Right atrium auricular region (tissue), 2 donors: ENCODE measurements around the gene ACHE. TPM values are rescaled to one million over a fixed set of nuclear protein-coding genes. Genes with fewer than 3 reads are reported as not detected.
"Not testable (repeated sequence)": the region's sequence is repeated elsewhere in the genome, so short reads cannot be mapped to it uniquely, and the experiment has no call there.

ENCODE experiments used
- DNase-seq: peaks from one replicate; pipeline ENCODE4 v3.0.0-alpha.2; 2019; ENCODE audit warnings: low spot score
- H3K27ac ChIP-seq, 2 donors: fragments of 200-600 bp; sonication (generic); 1 replicate in 1 of 2; 2 replicates in 1 of 2; pipeline ENCODE4 v1.5.1; 2016 to 2019
- H3K27me3 ChIP-seq, 2 donors: fragments of 200-600 bp; sonication (generic); one replicate each; pipeline versions ENCODE4 v1.5.1 to v1.6.0; 2017 to 2019
- H3K36me3 ChIP-seq: fragments of 200-600 bp; sonication (generic); one replicate; pipeline ENCODE4 v1.5.1; 2016
- H3K4me1 ChIP-seq, 2 donors: fragments of 200-600 bp; sonication (generic); one replicate each; pipeline versions ENCODE4 v1.5.1 to v1.6.0; 2017 to 2019
- H3K4me3 ChIP-seq, 2 donors: fragments of 200-600 bp; sonication (generic); 1 replicate in 1 of 2; 2 replicates in 1 of 2; pipeline ENCODE4 v1.5.1; 2017 to 2019; ENCODE audit warnings: mild to moderate bottlenecking in 1 of 2, moderate library complexity in 1 of 2
- H3K9me3 ChIP-seq, 2 donors: fragments of 200-600 bp; sonication (generic); one replicate each; pipeline ENCODE4 v1.5.1; 2019
- total RNA-seq, 2 donors: library from RNA; depleted of rRNA; stranded (reverse); fragments of >200 nt; gene quantifications; one replicate each; pipeline ENCODE4 v1.1.0, GENCODE V29; 2016
- TF ChIP-seq, protein P1 (sequence below), 2 donors: fragments of 200-600 bp; sonication (generic); IDR thresholded peaks; one replicate each; pipeline ENCODE4 v1.5.1; 2019; ENCODE audit warnings: antibody characterized with exemption in 2 of 2

ACHE gene
- total RNA-seq, result 10 to 100 TPM in 1 of 2 donors, 1 to 10 TPM in 1; 5.4 to 33.0 TPM

DNA sequence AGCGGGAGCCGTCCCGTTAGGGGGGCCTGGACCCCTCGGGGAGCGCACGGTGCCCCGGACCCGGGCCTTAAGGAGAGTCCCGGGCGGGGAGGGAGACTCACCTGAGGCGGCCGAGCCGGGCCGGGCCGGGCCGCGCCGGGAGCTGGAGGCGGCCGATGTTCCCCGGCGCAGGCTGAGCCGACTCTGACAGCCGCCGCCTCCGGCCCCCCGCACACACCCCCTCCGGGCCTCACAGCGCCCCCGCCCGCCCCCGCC is at the start of gene ACHE:
ACHE (minus strand) TSS at position 188 of the 255 bp plus-strand sequence. CDS start 1,656 bp downstream, outside the sequence.
- TF ChIP-seq, protein P1, sequence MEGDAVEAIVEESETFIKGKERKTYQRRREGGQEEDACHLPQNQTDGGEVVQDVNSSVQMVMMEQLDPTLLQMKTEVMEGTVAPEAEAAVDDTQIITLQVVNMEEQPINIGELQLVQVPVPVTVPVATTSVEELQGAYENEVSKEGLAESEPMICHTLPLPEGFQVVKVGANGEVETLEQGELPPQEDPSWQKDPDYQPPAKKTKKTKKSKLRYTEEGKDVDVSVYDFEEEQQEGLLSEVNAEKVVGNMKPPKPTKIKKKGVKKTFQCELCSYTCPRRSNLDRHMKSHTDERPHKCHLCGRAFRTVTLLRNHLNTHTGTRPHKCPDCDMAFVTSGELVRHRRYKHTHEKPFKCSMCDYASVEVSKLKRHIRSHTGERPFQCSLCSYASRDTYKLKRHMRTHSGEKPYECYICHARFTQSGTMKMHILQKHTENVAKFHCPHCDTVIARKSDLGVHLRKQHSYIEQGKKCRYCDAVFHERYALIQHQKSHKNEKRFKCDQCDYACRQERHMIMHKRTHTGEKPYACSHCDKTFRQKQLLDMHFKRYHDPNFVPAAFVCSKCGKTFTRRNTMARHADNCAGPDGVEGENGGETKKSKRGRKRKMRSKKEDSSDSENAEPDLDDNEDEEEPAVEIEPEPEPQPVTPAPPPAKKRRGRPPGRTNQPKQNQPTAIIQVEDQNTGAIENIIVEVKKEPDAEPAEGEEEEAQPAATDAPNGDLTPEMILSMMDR (IDR thresholded peaks at IDR 0.05), result no peak
- H3K36me3 ChIP-seq, result no peaks in the 10 kb centered on the region
- H3K4me1 ChIP-seq, result peaks cover 0 to 31% of the 10 kb centered on the region in 2 donors
- H3K9me3 ChIP-seq, result no peaks in the 10 kb centered on the region
- H3K27me3 ChIP-seq, result peaks cover 0 to 29% of the 10 kb centered on the region in 2 donors
- H3K4me3 ChIP-seq, result peak within 1 kb of the TSS; percentile 27 to 56
- no peak for DNase-seq
- H3K27ac ChIP-seq, result peak within 1 kb of the TSS; percentile 64 to 73

DNA sequence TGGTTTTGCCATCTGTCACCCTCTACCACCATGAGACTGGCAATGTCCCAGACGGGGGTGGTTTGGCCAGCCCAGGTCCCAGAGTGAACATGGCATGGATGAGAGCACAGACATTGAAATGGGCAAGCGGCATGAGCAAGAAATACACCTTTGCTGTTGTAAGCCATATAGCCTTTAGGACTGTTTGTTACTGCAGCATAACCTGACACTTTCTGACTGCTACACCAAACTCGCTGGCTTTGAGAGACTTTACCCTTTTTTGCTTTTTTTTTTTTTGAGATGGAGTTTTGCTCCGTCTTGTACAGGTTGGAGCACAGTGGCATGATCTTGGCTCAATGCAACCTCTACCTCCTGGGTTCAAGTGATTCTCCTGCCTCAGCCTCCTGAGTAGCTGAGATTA is 48.5 kb upstream of the ACHE start:
- H3K36me3 ChIP-seq, result no peaks in the 10 kb centered on the region
- DNase-seq, result no peak
- H3K27ac ChIP-seq, result no peak overlapping the region
- no peaks in the 10 kb centered on the region for H3K27me3 ChIP-seq
- H3K4me3 ChIP-seq, result no peak overlapping the region
- H3K9me3 ChIP-seq, result peaks cover 0 to 10% of the 10 kb centered on the region in 2 donors
- TF ChIP-seq, protein P1 (IDR thresholded peaks at IDR 0.05), result no peak
- no peaks in the 10 kb centered on the region for H3K4me1 ChIP-seq

DNA sequence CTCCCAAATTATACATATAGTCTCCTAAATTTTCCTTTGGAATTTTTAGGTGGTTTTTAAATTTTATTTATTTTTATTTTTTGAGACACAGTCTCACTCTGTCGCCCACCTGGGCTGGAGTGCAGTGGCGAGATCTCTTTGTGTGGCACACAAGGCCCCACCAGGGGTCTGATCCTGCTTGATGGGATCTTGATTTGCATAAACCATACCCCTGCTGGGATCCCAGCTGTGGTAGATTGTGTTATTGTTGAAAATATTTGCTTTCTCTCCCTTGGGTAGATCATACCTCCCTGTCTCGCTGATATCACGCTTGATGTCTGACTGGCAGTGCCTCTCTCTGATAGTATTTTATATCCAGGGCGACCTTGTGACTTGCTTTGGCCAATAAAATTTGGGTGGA is 48.0 kb upstream of the ACHE start:
- H3K36me3 ChIP-seq, result no peaks in the 10 kb centered on the region
- peaks cover 0 to 10% of the 10 kb centered on the region in 2 donors for H3K9me3 ChIP-seq
- no peaks in the 10 kb centered on the region for H3K4me1 ChIP-seq
- DNase-seq, result no peak
- TF ChIP-seq, protein P1 (IDR thresholded peaks at IDR 0.05), result no peak
- H3K27ac ChIP-seq, result no peak overlapping the region
- H3K27me3 ChIP-seq, result no peaks in the 10 kb centered on the region
- H3K4me3 ChIP-seq, result no peak overlapping the region

DNA sequence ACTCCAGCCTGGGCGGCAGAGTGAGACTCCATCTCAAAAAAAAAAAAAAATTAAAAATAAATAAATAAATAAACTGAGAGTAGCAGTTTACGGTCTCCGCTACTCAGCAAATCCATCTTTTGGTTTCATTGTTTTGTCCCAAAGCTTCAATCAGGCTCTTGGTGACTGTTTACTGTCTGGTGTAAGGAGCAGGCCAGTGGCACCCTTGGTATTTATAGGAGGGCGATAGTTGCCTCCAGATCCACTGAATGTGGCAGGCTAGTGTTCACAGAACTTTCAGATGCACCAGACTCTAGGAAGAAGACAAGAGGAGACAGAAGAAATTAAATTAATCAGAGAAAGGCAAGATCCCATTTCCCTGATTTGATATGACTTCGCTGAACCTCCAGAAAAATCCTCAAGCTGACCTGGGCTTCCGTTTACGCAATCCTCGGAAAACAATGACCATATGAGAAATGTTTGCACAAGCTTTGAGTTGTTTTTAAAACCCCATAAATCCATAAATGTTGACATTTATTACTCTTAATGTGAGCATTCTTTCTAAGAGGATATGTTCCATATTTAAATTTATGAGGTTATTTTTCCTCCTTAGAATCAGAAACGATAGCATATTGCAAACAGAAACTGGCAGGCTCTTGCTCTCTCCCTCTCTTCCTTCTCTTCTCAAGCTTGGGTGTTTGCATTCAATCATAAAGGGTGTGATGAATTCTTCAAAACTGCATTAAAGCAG is 46.5 kb upstream of the ACHE start:
- no peaks in the 10 kb centered on the region for H3K36me3 ChIP-seq
- no peaks in the 10 kb centered on the region for H3K27me3 ChIP-seq

DNA sequence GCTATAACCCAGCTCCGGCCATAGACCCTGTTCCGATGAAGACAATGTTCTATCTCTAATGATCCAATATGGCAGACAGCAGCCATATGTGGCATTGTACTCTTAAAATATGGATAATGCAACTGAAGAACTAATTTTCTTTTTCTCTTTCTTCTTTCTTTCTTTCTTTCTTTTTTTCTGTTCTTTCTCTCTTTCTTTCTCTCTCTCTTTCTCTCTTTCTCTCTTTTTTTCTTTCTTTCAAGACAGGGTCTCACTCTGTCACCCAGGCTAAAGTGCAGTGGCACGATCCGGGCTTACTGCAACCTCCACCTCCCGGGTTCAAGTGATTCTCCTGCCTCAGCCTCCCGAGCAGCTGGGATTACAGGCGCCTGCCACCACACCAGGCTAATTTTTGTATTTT is 40.5 kb upstream of the ACHE start:
- not testable (repeated sequence) for DNase-seq, H3K4me3 ChIP-seq, H3K27me3 ChIP-seq, H3K36me3 ChIP-seq, H3K27ac ChIP-seq, H3K4me1 ChIP-seq
- H3K9me3 ChIP-seq, result peaks cover 0 to 20% of the 10 kb centered on the region in 2 donors

More for the DNA sequence above, 46.5 kb upstream of the ACHE start:
- DNase-seq, result no peak
- Histone ChIP-seq H3K9me3 (peaks cover 0 to 10% of the 10 kb centered on the region in 2 donors), H3K4me1 (no peaks in the 10 kb centered on the region), H3K27ac (no peak overlapping the region), H3K4me3 (no peak overlapping the region)
- TF ChIP-seq, protein P1 (IDR thresholded peaks at IDR 0.05), result no peak

DNA sequence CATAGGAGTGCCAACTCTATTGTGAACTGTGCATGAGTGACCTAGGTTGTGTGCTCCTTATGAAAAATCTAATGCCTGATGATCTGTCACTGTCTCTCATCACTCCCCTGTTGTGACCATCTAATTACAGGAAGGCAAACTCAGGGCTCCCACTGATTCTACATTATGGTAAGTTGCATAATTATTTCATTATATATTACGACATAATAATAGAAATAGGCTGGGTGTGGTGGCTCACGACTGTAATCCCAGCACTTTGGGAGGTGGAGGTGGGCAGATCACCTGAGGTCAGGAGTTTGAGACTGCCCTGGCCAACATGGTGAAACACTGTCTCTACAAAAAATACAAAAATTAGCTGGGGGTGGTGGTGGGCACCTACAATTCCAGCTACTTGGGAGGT is 39.7 kb upstream of the ACHE start:
- H3K27ac ChIP-seq, H3K4me3 ChIP-seq, H3K27me3 ChIP-seq, H3K4me1 ChIP-seq, DNase-seq, H3K36me3 ChIP-seq: not testable (repeated sequence)
- peaks cover 0 to 15% of the 10 kb centered on the region in 2 donors for H3K9me3 ChIP-seq

DNA sequence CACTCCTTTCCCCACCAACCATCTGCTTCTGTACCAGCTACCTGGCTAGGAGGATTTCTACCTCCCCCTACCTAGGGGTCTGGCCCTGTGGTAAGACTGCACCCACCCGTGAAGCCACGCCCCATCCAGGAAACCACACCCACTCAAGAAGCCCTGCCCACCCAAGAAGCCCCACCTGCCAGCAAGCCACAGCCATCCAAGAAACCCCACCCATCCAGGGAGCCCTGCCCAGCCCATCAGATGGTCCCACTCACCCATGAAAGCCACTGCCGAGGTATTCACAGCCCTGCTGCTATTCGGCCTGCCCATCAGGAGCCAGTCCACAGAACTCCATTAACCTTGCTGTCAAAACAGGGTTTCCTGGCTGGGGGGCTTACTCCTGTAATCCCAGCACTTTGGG is 38.0 kb upstream of the ACHE start:
- no peaks in the 10 kb centered on the region for H3K36me3 ChIP-seq
- DNase-seq, result no peak
- H3K27ac ChIP-seq, result no peak overlapping the region
- TF ChIP-seq, protein P1 (IDR thresholded peaks at IDR 0.05), result no peak
- H3K4me1 ChIP-seq, result no peaks in the 10 kb centered on the region
- peaks cover 0 to 10% of the 10 kb centered on the region in 2 donors for H3K9me3 ChIP-seq
- H3K27me3 ChIP-seq, result no peaks in the 10 kb centered on the region
- H3K4me3 ChIP-seq, result no peak overlapping the region
